B cell (primary cell): Measurements from ENCODE around the gene GRK3. TPM values are rescaled to one million over a fixed set of nuclear protein-coding genes. Genes with fewer than 3 reads are reported as not detected.

Experiments used
- ATAC-seq: fragments of 200-7000 bp; cut with Tn5 transposase; one replicate; pipeline ENCODE4 v1.10.0; 2021; ENCODE audit warnings: low read depth, mild to moderate bottlenecking, moderate number of reproducible peaks, moderate library complexity
- CTCF ChIA-PET: fragments of 350-600 bp; sonication (Branson Sonifier 250); formaldehyde crosslinking; loops from one replicate; lab custom pipeline; 2021; ENCODE audit warnings: antibody characterized with exemption, inconsistent platforms; lab: Charles Lee
- POLR2A ChIA-PET: fragments of 350-600 bp; sonication (Branson Sonifier 250); formaldehyde crosslinking; loops from one replicate; lab custom pipeline; 2021; ENCODE audit warnings: antibody characterized with exemption; lab: Charles Lee
- DNase-seq: peaks from one replicate; pipeline ENCODE4 v3.0.0; 2013
- H2AFZ ChIP-seq: 2 replicates; pipeline ENCODE4 v1.6.1; 2012; ENCODE audit warnings: mild to moderate bottlenecking, low read depth, low read length; ENCODE audit not compliant: insufficient read depth, poor library complexity, severe bottlenecking
- H3K27ac ChIP-seq, 2 donors: 1 replicate in 1 of 2; 2 replicates in 1 of 2; pipeline ENCODE4 v1.5.1; 2012 to 2013; ENCODE audit warnings: low read length in 2 of 2, mild to moderate bottlenecking in 2 of 2, moderate library complexity in 1 of 2
- H3K27me3 ChIP-seq, 4 experiments: fragments of 200-600 bp in 1 of 4; sonication (generic) in 1 of 4; replicated peaks in 1 of 4; 1 replicate in 2 of 4; 2 replicates in 2 of 4; pipeline versions ENCODE4 v1.6.1 to v1.7.0; 2013 to 2016; ENCODE audit warnings: low read length in 3 of 4, mild to moderate bottlenecking in 2 of 4, mixed read lengths in 1 of 4, moderate library complexity in 1 of 4; ENCODE audit not compliant: insufficient read depth in 4 of 4, control insufficient read depth in 3 of 4; ENCODE audit errors: control extremely low read depth in 1 of 4
- H3K36me3 ChIP-seq, 2 experiments: replicated peaks in 1 of 2; 1 replicate in 1 of 2; 2 replicates in 1 of 2; pipeline versions ENCODE4 v1.6.1 to v1.7.1; 2013; ENCODE audit warnings: low read length in 1 of 2; ENCODE audit not compliant: insufficient read depth in 2 of 2, control insufficient read depth in 1 of 2; ENCODE audit errors: control extremely low read depth in 1 of 2, extremely low read depth in 1 of 2
- H3K4me1 ChIP-seq, 2 donors: fragments of 200-600 bp in 1 of 2; sonication (generic) in 1 of 2; 1 replicate in 1 of 2; 2 replicates in 1 of 2; pipeline versions ENCODE4 v1.5.1 to v1.6.1; 2013 to 2017; ENCODE audit warnings: low read length in 2 of 2; ENCODE audit not compliant: control insufficient read depth in 2 of 2, insufficient read depth in 2 of 2
- H3K4me2 ChIP-seq: replicated peaks from 2 replicates; pipeline ENCODE3; 2012; ENCODE audit warnings: mild to moderate bottlenecking, low read depth, low read length; ENCODE audit not compliant: poor library complexity, severe bottlenecking
- H3K4me3 ChIP-seq, 5 experiments: fragments of 200-600 bp in 1 of 5; sonication (generic) in 1 of 5; 1 replicate in 3 of 5; 2 replicates in 2 of 5; pipeline versions ENCODE4 v1.5.1 to v1.7.0; 2011 to 2016; ENCODE audit warnings: low read length in 4 of 5, mild to moderate bottlenecking in 4 of 5, low read depth in 2 of 5, control low read depth in 1 of 5, moderate library complexity in 1 of 5; ENCODE audit not compliant: insufficient read depth in 1 of 5; ENCODE audit errors: control extremely low read depth in 1 of 5, extremely low read depth in 1 of 5
- H3K79me2 ChIP-seq: fragments of 200-600 bp; sonication (generic); one replicate; pipeline ENCODE4 v1.6.0; 2016; ENCODE audit warnings: low read length; ENCODE audit not compliant: control insufficient read depth, insufficient read depth
- H3K9ac ChIP-seq: fragments of 200-600 bp; sonication (generic); 2 replicates; pipeline ENCODE4 v1.6.1; 2017; ENCODE audit warnings: mild to moderate bottlenecking, low read length, moderate library complexity
- H3K9me3 ChIP-seq, 3 donors: one replicate each; pipeline versions ENCODE4 v1.6.1 to v1.7.1; 2013; ENCODE audit warnings: low read length in 2 of 3; ENCODE audit not compliant: control insufficient read depth in 2 of 3, insufficient read depth in 1 of 3; ENCODE audit errors: control extremely low read depth in 1 of 3
- H4K20me1 ChIP-seq: 2 replicates; pipeline ENCODE4 v1.6.0; 2012; ENCODE audit warnings: mild to moderate bottlenecking, low read length; ENCODE audit not compliant: insufficient read depth, control insufficient read depth, poor library complexity, severe bottlenecking
- H3K27ac Mint-ChIP-seq: one replicate; pipeline ENCODE4 v1.8.0; 2021; ENCODE audit warnings: mixed read lengths
- H3K27me3 Mint-ChIP-seq: one replicate; pipeline ENCODE4 v1.8.0; 2021; ENCODE audit warnings: mixed read lengths
- H3K4me1 Mint-ChIP-seq: one replicate; pipeline ENCODE4 v1.8.0; 2021; ENCODE audit warnings: mixed read lengths
- H3K4me3 Mint-ChIP-seq: one replicate; pipeline ENCODE4 v1.8.0; 2021; ENCODE audit warnings: mixed read lengths
- H3K9me3 Mint-ChIP-seq: one replicate; pipeline ENCODE4 v1.8.0; 2022; ENCODE audit warnings: mixed read lengths; ENCODE audit not compliant: insufficient read depth
- EZH2 ChIP-seq: IDR thresholded peaks from 2 replicates; pipeline ENCODE4 v1.6.1; 2012; ENCODE audit warnings: borderline replicate concordance, low read depth, mild to moderate bottlenecking, moderate library complexity, low read length; ENCODE audit not compliant: insufficient read depth, poor library complexity, severe bottlenecking
- WGBS: methylation state at CpG from one replicate; pipeline ENCODE4 v1.1.5; 2013; ENCODE audit warnings: missing lambda C conversion rate; ENCODE audit not compliant: insufficient coverage; 5-methylcytosine and 5-hydroxymethylcytosine counted together
- intact Hi-C: fragments of 100-400 bp; cut with micrococcal nuclease; formaldehyde crosslinking; loops from one replicate; pipeline ENCODE4 v1.10.0; 2022
- polyA plus RNA-seq: library from polyadenylated mRNA; depleted of rRNA; stranded (reverse); fragments of >200 nt; gene quantifications from 2 replicates; pipeline ENCODE4 v1.2.3, GENCODE V29; 2012
- total RNA-seq, 2 donors: library from RNA; stranded (reverse); fragments of 120-200 nt in 1 of 2; gene quantifications; 1 replicate in 1 of 2; 2 replicates in 1 of 2; pipeline versions ENCODE4 v1.2.3 to v1.2.4, GENCODE V29; 2013 to 2022
- TF ChIP-seq, protein P1 (sequence below): fragments of 200-600 bp; IDR thresholded peaks from one replicate; pipeline ENCODE4 v1.8.0; 2022; ENCODE audit warnings: antibody characterized with exemption, mild to moderate bottlenecking

The GRK3 gene
- total and polyA plus RNA-seq, 2 donors (not counting 1 experiment from before 2014, with no cell fraction given): 17.6 to 61.0 TPM

DNA sequence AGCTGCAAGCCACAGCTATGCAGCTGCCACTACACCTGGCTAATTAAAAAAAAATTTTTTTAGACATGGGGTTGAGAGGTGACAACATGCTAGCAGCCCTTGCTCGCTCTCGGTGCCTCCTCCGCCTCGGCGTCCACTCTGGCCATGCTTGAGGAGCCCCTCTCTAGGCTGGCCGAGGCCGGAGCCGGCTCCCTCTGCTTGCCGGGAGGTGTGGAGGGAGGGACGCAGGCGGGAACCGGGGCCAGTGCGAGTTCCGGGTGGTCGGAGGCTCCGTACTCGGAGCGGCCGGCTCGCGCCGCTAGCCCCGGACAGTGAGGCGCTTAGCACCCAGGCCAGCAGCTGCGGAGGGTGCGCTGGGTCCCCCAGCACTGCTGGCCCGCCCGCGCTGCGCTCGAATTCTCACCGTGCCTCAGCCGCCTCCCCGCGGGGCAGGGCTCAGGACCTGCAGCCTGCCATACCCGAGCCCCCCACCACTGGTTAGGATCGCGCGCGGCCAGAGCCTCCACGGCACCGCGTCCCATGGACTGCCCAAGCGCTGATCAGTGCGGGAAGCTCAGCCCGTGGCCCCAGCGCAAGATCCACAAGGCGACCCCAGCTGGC, 188.2 kb downstream of the GRK3 start:
- H4K20me1 ChIP-seq: no peaks in the 10 kb centered on the region
- H3K4me1 ChIP-seq: no peaks in the 10 kb centered on the region
- Mint-ChIP-seq H3K4me1 (no peaks in the 10 kb centered on the region), H3K4me3 (no peak overlapping the region), H3K27ac (no peak overlapping the region), H3K9me3 (no peaks in the 10 kb centered on the region), H3K27me3 (peaks cover 7% of the 10 kb centered on the region)
- TF ChIP-seq EZH2: no peak
- TF ChIP-seq, protein P1, sequence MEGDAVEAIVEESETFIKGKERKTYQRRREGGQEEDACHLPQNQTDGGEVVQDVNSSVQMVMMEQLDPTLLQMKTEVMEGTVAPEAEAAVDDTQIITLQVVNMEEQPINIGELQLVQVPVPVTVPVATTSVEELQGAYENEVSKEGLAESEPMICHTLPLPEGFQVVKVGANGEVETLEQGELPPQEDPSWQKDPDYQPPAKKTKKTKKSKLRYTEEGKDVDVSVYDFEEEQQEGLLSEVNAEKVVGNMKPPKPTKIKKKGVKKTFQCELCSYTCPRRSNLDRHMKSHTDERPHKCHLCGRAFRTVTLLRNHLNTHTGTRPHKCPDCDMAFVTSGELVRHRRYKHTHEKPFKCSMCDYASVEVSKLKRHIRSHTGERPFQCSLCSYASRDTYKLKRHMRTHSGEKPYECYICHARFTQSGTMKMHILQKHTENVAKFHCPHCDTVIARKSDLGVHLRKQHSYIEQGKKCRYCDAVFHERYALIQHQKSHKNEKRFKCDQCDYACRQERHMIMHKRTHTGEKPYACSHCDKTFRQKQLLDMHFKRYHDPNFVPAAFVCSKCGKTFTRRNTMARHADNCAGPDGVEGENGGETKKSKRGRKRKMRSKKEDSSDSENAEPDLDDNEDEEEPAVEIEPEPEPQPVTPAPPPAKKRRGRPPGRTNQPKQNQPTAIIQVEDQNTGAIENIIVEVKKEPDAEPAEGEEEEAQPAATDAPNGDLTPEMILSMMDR: no peak
- ATAC-seq (no peak), DNase-seq (no peak)
- no peak overlapping the region for H2AFZ ChIP-seq
- H3K79me2 ChIP-seq: no peaks in the 10 kb centered on the region
- H3K9ac ChIP-seq: no peak overlapping the region
- WGBS: 98% methylated on average over 47 of the region's 48 CpGs
- H3K36me3 ChIP-seq: no peaks in the 10 kb centered on the region
- intact Hi-C loops: no loop called here
- H3K4me3 ChIP-seq: no peak overlapping the region
- no peak overlapping the region for H3K27ac ChIP-seq
- CTCF ChIA-PET: no interaction called here
- H3K9me3 ChIP-seq: no peaks in the 10 kb centered on the region
- H3K27me3 ChIP-seq: no peaks in the 10 kb centered on the region
- POLR2A ChIA-PET: no interaction called here
- no peak overlapping the region for H3K4me2 ChIP-seq

GRCh38 chr22:25753252-25753651, 188.8 kb downstream of the GRK3 start:
- WGBS: 94% methylated on average over 11 of the region's 14 CpGs
- CTCF ChIA-PET: no interaction called here

More at GRCh38 chr22:25753252-25753651, 188.8 kb downstream of the GRK3 start:
- H3K4me1 ChIP-seq: no peaks in the 10 kb centered on the region
- H3K79me2 ChIP-seq: no peaks in the 10 kb centered on the region
- Mint-ChIP-seq H3K27ac (no peak overlapping the region), H3K4me1 (no peaks in the 10 kb centered on the region), H3K4me3 (no peak overlapping the region), H3K9me3 (no peaks in the 10 kb centered on the region), H3K27me3 (peaks cover 7% of the 10 kb centered on the region)
- ATAC-seq (no peak), DNase-seq (no peak)
- H3K4me3 ChIP-seq: no peak overlapping the region
- intact Hi-C loops: no loop called here
- POLR2A ChIA-PET: no interaction called here
- H2AFZ ChIP-seq: no peak overlapping the region
- H3K9ac ChIP-seq: no peak overlapping the region
- H3K4me2 ChIP-seq: no peak overlapping the region
- H3K36me3 ChIP-seq: no peaks in the 10 kb centered on the region
- H3K27me3 ChIP-seq: no peaks in the 10 kb centered on the region
- H3K27ac ChIP-seq: no peak overlapping the region
- H3K9me3 ChIP-seq: no peaks in the 10 kb centered on the region
- TF ChIP-seq, protein P1: no peak
- TF ChIP-seq EZH2: no peak
- no peaks in the 10 kb centered on the region for H4K20me1 ChIP-seq
